Right lobe of liver (tissue), 6 donors: Measurements from ENCODE around the gene POC1A. TPM values are rescaled to one million over a fixed set of nuclear protein-coding genes. Genes with fewer than 3 reads are reported as not detected.
A peak's percentile ranks its signal among the peaks of the same experiment; 100 is the strongest.
"Not testable (repeated sequence)": the region's sequence is repeated elsewhere in the genome, so short reads cannot be mapped to it uniquely, and the experiment has no call there.

Experiments used
- ATAC-seq, 4 donors: fragments of 200-7000 bp; cut with Tn5 transposase; one replicate each; pipeline ENCODE4 v1.9.1; 2020; ENCODE audit warnings: mild to moderate bottlenecking in 4 of 4, moderate library complexity in 4 of 4
- DNase-seq, 3 donors: peaks; one replicate each; pipeline ENCODE4 v3.0.0-alpha.2; 2020
- H3K27ac ChIP-seq, 3 donors: fragments of 200-600 bp; one replicate each; pipeline ENCODE4 v1.8.0; 2022
- H3K27me3 ChIP-seq, 2 donors: fragments of 200-600 bp; one replicate each; pipeline ENCODE4 v1.8.0; 2022
- H3K36me3 ChIP-seq, 4 donors: fragments of 200-600 bp; sonication (generic) in 1 of 4; one replicate each; pipeline versions ENCODE4 v1.5.1 to v1.8.0; 2017 to 2022; ENCODE audit warnings: control low read depth in 1 of 4
- H3K4me1 ChIP-seq, 4 donors: fragments of 200-600 bp; sonication (generic) in 1 of 4; one replicate each; pipeline versions ENCODE4 v1.5.1 to v1.8.0; 2017 to 2022; ENCODE audit warnings: control low read depth in 1 of 4
- H3K4me3 ChIP-seq, 3 donors: fragments of 200-600 bp; one replicate each; pipeline ENCODE4 v1.8.0; 2022
- H3K9me3 ChIP-seq, 4 donors: fragments of 200-600 bp; sonication (generic) in 1 of 4; one replicate each; pipeline versions ENCODE4 v1.5.1 to v1.8.0; 2017 to 2022; ENCODE audit warnings: control low read depth in 1 of 4
- CTCF ChIP-seq, 4 donors: fragments of 200-600 bp in 3 of 4; fragments of 450-650 bp in 1 of 4; IDR thresholded peaks; one replicate each; pipeline versions ENCODE4 v1.5.1 to v1.8.0; 2016 to 2022; ENCODE audit warnings: antibody characterized with exemption in 4 of 4, mild to moderate bottlenecking in 2 of 4
- POLR2A ChIP-seq: fragments of 450-650 bp; IDR thresholded peaks from one replicate; pipeline ENCODE4 v1.6.1; 2017; ENCODE audit warnings: antibody characterized with exemption, mild to moderate bottlenecking
- WGBS: methylation state at CpG from one replicate; pipeline ENCODE4 v1.1.6; 2018; ENCODE audit warnings: low coverage, low lambda C conversion rate; ENCODE audit not compliant: insufficient coverage; ENCODE audit errors: missing lambda C conversion rate; 5-methylcytosine and 5-hydroxymethylcytosine counted together
- intact Hi-C, 2 donors: fragments of 100-400 bp; cut with DNase I; formaldehyde crosslinking; loops; one replicate each; pipeline versions ENCODE4 v1.11.2 to v1.14.1; 2022
- total RNA-seq, 6 experiments: library from RNA; depleted of rRNA in 2 of 6; stranded (reverse); fragments of >200 nt in 2 of 6; fragmentation: NEBNext Ultra II Directional in 3 of 6; extraction: Animal tissue kit (Norgen Biotek cat#: 25700) in 3 of 6; gene quantifications; one replicate each; pipeline versions ENCODE4 v1.1.0 to v1.2.4, GENCODE V29; 2016 to 2023
- donor health status: DM: no; HTN: yes; CAD: no.
- donor health status: DM: no; HTN: no; CAD: no.
- donor health status: DM: no; HTN: no; CAD: no.
- donor health status: DM: no; HTN: yes; CAD: no.
- donor health status: DM: no; HTN: yes; CAD: no.

POC1A gene
- total RNA-seq, 6 experiments from 2014 or later = 2.0 to 4.3 (median 3.2) TPM

- DNase-seq = peak; percentile 81 to 95 (median 94)
- Histone ChIP-seq H3K36me3 (no peaks in the 10 kb centered on the region), H3K27ac (peak overlapping the region; percentile 75 to 100 (median 95)), H3K4me1 (peaks cover 0 to 72% (median 24%) of the 10 kb centered on the region in 4 donors), H3K9me3 (no peaks in the 10 kb centered on the region), H3K4me3 (no peak overlapping the region), H3K27me3 (no peaks in the 10 kb centered on the region)
- 7% methylated on average over 4 of the region's 5 CpGs for whole genome bisulfite sequencing
- peak; percentile 58 to 86 (median 80) for ATAC-seq
- intact Hi-C loops = no loop called here
- TF ChIP-seq POLR2A (peak; percentile 52), CTCF (IDR thresholded peaks at IDR 0.05) (no peak)
These were observed 28.0 kb upstream of the POC1A start for GRCh38 chr3:52182196-52182595.

GRCh38 chr3:52181543-52181942, 27.3 kb upstream of the POC1A start:
- intact Hi-C loops = no loop called here
- Histone ChIP-seq H3K27ac (peak overlapping the region; percentile 75 to 100 (median 95)), H3K36me3 (no peaks in the 10 kb centered on the region), H3K27me3 (no peaks in the 10 kb centered on the region), H3K4me3 (peak overlapping the region in 1 of 3 donors; percentile 40), H3K4me1 (peaks cover 0 to 74% (median 26%) of the 10 kb centered on the region in 4 donors), H3K9me3 (no peaks in the 10 kb centered on the region)
- ATAC-seq (peak; percentile 28 to 46 (median 39)), DNase-seq (peak; percentile 57 to 86 (median 85))
- no peak for TF ChIP-seq CTCF (IDR thresholded peaks at IDR 0.05)
- TF ChIP-seq POLR2A = peak; percentile 50
- WGBS = 29% methylated on average over 2 of the region's 4 CpGs

GRCh38 chr3:52178537-52178936, 24.3 kb upstream of the POC1A start:
- no peaks in the 10 kb centered on the region for H3K27me3 ChIP-seq
- TF ChIP-seq POLR2A (no peak), CTCF (IDR thresholded peaks at IDR 0.05) (no peak)
- H3K4me3 ChIP-seq = peak overlapping the region in 1 of 3 donors; percentile 38
- peaks cover 0 to 66% (median 31%) of the 10 kb centered on the region in 4 donors for H3K4me1 ChIP-seq
- DNase-seq (peak in 1 of 3 donors; percentile 59), ATAC-seq (peak in 1 of 4 donors; percentile 2)
- H3K36me3 ChIP-seq = no peaks in the 10 kb centered on the region
- intact Hi-C loops = no loop called here
- H3K27ac ChIP-seq = peak overlapping the region; percentile 64 to 100 (median 94)
- no peaks in the 10 kb centered on the region for H3K9me3 ChIP-seq
- no CpG with 5 or more reads among the region's 1 CpG for WGBS

GRCh38 chr3:52178126-52178525, 23.9 kb upstream of the POC1A start:
- peak in 2 of 3 donors; percentile 78 to 85 for DNase-seq
- intact Hi-C loops, H3K36me3 ChIP-seq, H3K27me3 ChIP-seq, H3K9me3 ChIP-seq: not testable (repeated sequence)
- peak overlapping the region in 1 of 3 donors; percentile 38 for H3K4me3 ChIP-seq
- peaks cover 0 to 62% (median 29%) of the 10 kb centered on the region in 4 donors for H3K4me1 ChIP-seq
- 58% methylated on average over 4 of the region's 4 CpGs for WGBS
- H3K27ac ChIP-seq = peak overlapping the region; percentile 64 to 100 (median 94)
- peak; percentile 27 to 43 (median 36) for ATAC-seq

- H3K4me1 ChIP-seq = peaks cover 0 to 57% (median 27%) of the 10 kb centered on the region in 4 donors
- TF ChIP-seq POLR2A = no peak
- TF ChIP-seq CTCF (IDR thresholded peaks at IDR 0.05) = no peak
- intact Hi-C loops = no loop called here
- H3K36me3 ChIP-seq = no peaks in the 10 kb centered on the region
- no peaks in the 10 kb centered on the region for H3K9me3 ChIP-seq
- DNase-seq = peak in 2 of 3 donors; percentile 35 to 70
- peak; percentile 23 to 39 (median 32) for ATAC-seq
- H3K27ac ChIP-seq = peak overlapping the region; percentile 64 to 100 (median 94)
- no peaks in the 10 kb centered on the region for H3K27me3 ChIP-seq
- 47% methylated on average over 3 of the region's 5 CpGs for WGBS
- H3K4me3 ChIP-seq = peak overlapping the region in 1 of 3 donors; percentile 13
These were observed 23.4 kb upstream of the POC1A start for GRCh38 chr3:52177701-52178042.
